ENCODE measurements around the gene GPC5. TPM values are rescaled to one million over a fixed set of nuclear protein-coding genes. Genes with fewer than 3 reads are reported as not detected.

Gene GPC5
- total and polyA plus RNA-seq, 2 of the 8 experiments (the other 6 are each of a cell fraction or from before 2014, with no cell fraction given) = 0.20 to 0.39 TPM

DNA sequence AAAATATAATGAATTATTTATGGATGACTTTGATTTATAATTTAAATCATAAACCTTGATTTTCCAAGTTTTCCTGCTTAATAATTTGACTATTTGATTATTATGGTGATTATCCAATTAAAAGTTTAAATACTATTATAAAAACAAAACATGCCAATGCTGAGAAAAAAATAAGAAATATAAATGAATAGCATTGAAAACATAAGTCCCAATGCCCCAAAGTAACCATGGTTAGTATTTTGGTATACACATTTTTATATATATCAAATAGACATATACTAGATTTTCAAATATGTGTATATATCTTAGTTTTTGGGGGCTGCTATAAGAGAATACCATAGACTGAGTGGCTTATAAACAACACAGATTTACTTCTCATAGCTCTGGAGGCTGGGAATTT, 108.3 kb downstream of the GPC5 start (continued):
- TF ChIP-seq CHD7 (IDR thresholded peaks at IDR 0.05; ENCODE audit: insufficient replicate concordance, low read length) (no peak), MAFK (IDR thresholded peaks at IDR 0.05; ENCODE audit: low read depth, low read length) (no peak), JUN (IDR thresholded peaks at IDR 0.05; ENCODE audit: low read depth, low read length) (no peak), CHD2 (IDR thresholded peaks at IDR 0.05; ENCODE audit: low read length) (no peak), RBBP5 (IDR thresholded peaks at IDR 0.05; ENCODE audit: borderline replicate concordance, low read depth, low read length) (no peak), TBP (IDR thresholded peaks at IDR 0.05; ENCODE audit: low read depth, low read length) (no peak), POU5F1 (IDR thresholded peaks at IDR 0.05; ENCODE audit: low read depth, low read length) (no peak), KDM1A (IDR thresholded peaks at IDR 0.05; ENCODE audit: borderline replicate concordance, low read length) (no peak), POLR2A (IDR thresholded peaks at IDR 0.05; ENCODE audit: control extremely low read depth in 1 of 2, low read depth in 2 of 2, low read length in 2 of 2) (no peak)

Measured in H1 (cell line).